ENCODE measurements around the gene CACNA2D3.
"Not testable (repeated sequence)": the region's sequence is repeated elsewhere in the genome, so short reads cannot be mapped to it uniquely, and the experiment has no call there.

Gene CACNA2D3

DNA sequence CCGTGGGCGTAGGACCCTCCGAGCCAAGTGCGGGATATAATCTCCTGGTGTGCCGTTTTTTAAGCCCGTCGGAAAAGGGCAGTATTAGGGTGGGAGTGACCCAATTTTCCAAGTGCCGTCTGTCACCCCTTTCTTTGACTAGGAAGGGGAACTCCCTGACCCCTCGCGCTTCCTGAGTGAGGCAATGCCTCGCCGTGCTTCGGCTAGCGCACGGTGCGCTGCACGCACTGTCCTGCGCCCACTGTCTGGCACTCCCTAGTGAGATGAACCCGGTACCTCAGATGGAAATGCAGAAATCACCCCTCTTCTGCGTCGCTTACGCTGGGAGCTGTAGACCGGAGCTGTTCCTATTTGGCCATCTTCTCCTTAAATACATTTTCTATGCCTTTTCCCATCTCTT is 342.2 kb downstream of the CACNA2D3 start:
- DNase-seq (ENCODE audit: low read depth in 2 of 2) = not testable (repeated sequence)

GRCh38 chr3:54476891-54477290 is 354.5 kb downstream of the CACNA2D3 start:
- DNase-seq (ENCODE audit: low read depth in 2 of 2) = no peak

DNA sequence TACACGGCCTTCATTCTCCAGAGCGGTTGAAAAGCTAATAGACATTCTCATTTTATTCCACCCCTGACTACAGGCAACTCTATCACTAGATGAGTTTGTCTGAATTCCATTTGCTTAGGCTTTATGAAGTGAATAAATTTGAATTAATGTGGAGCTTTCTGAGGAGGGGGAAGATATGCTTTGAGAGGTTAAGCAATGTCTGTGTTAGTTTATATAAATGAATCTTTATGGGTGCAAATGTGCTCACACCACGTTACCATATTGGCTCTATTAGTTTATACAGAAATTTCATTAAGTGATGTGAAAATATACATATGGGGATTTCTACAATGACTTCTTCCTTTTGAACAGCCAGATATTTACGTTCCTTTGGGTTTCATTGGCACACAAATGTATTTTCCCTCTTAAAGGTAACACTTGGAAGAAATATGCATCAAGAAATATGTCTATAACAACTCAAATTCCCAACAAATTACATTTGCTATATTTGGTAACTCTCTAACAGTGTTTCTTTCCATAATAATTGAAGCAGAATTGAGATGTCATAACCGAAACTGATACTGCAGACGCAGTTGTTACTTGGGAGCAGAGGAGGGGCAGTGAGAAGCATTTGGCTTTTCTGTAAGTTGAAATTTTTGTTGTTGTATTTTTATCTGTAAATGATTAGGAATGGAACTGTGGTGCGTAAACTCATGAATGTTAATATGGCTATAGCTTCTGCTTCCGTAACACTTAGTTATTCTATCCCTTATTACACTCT is 359.4 kb downstream of the CACNA2D3 start:
- DNase-seq (ENCODE audit: low read depth in 2 of 2) = no peak

- DNase-seq (ENCODE audit: low read depth in 2 of 2) = no peak
Observed at GRCh38 chr3:54484334-54484733, 362.0 kb downstream of the CACNA2D3 start.

DNA sequence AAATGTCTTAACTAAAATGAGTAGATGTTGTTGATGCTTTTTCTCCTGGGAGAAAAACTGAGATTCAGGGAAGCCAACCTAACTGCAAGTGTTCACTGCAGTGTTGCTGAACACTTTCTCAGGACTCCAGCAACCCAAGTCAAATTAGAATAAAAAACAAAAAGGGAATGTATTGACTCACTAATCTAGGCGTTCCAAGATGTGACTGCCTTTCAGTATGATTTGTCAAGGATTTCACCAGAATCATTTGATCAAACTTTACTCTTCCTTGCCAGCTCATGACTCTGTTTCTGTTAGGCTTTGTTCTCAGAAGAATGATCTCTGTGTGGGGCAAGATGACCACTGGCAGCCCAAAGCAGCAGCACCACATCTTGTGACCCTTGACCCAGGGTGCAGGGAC is 364.0 kb downstream of the CACNA2D3 start:
- no peak for DNase-seq (ENCODE audit: low read depth in 2 of 2)

GRCh38 chr3:54488297-54488696 is 365.9 kb downstream of the CACNA2D3 start:
- DNase-seq (ENCODE audit: low read depth in 2 of 2) = no peak

DNA sequence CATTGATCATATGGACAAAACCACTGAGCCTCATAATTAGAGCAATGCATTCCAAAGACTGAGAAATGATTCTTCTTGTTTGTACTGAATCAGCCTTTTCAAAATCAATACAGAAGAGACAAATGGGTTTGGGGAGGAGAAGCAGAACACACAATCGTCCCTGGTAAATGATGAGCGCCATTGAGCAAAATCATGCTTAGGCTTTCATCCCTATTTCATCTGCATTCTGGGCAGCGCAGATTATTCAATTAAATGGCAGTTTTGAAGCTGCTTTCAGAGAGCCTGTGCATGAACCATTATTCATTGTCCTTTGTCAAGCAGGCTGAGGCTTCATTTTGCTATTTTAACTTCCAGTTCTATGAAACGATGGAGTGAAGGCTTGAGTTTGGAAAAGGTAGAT is 371.9 kb downstream of the CACNA2D3 start:
- no peak for DNase-seq (ENCODE audit: low read depth in 2 of 2)

- no peak for DNase-seq (ENCODE audit: low read depth in 2 of 2)
Observed at GRCh38 chr3:54506603-54507002, 384.3 kb downstream of the CACNA2D3 start.

GRCh38 chr3:54507876-54508460 is 385.6 kb downstream of the CACNA2D3 start:
- no peak for DNase-seq (ENCODE audit: low read depth in 2 of 2)

- no peak for DNase-seq (ENCODE audit: low read depth in 2 of 2)
Observed at GRCh38 chr3:54510506-54510905, 388.2 kb downstream of the CACNA2D3 start.

GRCh38 chr3:54511766-54512365 is 389.5 kb downstream of the CACNA2D3 start:
- no peak for DNase-seq (ENCODE audit: low read depth in 2 of 2)

- no peak for DNase-seq (ENCODE audit: low read depth in 2 of 2)
Observed at GRCh38 chr3:54514006-54514405, 391.7 kb downstream of the CACNA2D3 start.

DNA sequence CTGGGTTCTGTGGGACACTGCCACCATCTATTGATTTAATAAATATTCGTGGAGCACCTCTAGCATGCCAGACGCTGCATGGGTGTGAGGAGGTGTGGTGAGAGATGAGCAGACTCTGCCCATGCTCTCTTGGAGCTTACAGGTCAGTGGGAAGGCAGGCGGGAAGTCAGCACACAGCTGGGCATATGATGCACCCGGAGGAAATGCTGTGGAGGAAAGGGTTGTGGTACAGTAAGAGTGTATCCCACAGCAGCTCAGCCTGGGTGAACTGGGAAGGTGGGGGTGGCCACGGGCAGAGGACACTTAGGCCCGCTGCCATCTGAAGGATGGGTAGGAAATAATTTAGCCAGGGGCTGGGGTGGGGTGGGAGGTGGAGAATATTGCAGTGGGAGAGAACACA is 392.1 kb downstream of the CACNA2D3 start:
- no peak for DNase-seq (ENCODE audit: low read depth in 2 of 2)

- DNase-seq (ENCODE audit: low read depth in 2 of 2) = no peak
Observed at GRCh38 chr3:54515441-54516213, 393.3 kb downstream of the CACNA2D3 start.

DNA sequence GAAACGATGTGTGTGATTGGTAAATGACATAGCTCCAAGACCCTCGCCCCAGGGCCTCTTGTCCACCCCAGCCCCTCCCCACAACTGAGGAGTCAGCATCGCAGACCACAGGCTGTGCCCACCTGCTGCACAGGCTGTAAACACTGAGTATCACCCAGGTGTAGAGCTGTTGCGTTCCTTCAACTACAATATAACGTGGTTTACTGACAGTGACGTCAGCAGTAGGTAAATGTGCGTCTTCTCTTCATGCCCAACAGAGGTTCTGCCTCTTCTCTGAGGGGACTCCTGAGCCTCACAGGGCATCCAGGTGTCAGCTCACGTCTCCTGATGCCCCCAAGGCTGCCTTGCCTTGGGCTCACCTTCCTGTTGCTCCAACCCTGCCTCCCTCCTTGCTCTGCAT is 395.1 kb downstream of the CACNA2D3 start:
- DNase-seq (ENCODE audit: low read depth in 2 of 2) = no peak

DNA sequence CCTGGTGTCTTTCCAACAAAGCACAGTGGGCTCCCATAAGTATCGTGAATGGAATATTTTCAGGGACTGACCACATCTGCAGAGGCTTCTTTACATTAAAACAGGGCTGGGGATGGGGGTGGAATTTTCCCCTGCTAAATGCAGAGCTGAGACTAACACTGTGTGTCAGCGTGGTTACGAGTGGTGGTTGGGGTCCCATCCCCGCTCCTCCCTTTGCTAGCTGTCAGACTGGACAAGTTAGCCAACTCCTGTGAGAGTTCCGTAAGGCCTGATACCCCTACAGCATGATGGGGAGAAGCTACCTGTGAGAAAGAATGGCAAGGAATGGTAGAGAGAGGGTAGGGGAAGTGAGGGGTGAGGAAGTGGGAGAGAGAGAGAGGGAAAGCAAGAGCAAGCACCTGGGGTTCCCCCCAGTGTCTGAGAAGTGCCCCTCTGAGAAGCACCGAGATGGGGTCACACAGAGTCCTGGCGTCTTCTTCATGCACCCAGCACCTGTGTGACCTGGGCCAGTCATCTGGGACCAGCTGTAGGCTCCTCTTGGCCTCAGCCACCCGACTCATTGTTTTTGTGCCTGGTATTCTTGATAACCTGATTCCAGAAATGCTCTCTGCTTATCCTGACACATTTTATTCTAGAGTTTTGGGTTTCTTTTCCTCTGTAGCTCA is 395.8 kb downstream of the CACNA2D3 start:
- DNase-seq (ENCODE audit: low read depth in 2 of 2) = no peak

DNA sequence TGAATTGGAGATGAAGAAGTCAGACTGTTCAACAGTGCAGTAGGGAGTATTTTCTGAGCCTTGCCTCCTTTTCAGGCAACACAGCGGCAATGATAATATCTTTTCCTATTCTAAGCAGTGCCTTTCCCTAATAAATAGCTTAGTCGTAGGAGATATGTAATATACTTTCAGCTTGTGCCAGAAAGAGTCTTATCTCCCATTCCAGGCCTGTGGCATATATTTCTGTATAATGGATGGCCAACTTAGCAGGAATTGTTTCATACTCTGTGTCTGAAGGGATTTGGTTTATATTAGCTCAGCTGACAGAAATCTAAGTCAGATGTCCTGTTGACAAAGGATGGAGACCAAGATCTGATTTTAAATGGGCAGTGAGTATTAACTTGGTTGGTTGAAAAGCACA is 397.1 kb downstream of the CACNA2D3 start:
- DNase-seq (ENCODE audit: low read depth in 2 of 2) = no peak

- no peak for DNase-seq (ENCODE audit: low read depth in 2 of 2)
Observed at GRCh38 chr3:54520060-54520459, 397.7 kb downstream of the CACNA2D3 start.

DNA sequence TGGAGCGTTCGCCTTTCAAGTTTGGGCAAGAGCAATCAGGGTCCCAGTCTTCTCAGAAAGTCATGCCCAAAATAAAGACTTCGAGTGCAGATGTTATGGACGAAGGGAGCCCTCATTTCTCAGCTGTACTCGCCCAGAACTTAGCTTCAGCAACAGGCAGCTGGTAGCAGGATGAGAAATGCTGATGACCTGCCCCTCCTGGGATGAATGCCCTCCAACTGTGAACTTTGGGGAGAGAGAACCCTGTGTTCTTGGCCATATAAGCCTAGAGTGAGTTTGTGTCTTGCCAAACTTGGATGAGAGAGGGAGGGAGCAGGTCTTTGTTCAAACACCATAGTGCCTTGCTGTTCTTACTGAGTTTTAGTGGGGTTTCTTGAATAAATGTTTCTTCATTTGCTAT is 405.2 kb downstream of the CACNA2D3 start:
- no peak for DNase-seq (ENCODE audit: low read depth in 2 of 2)

DNA sequence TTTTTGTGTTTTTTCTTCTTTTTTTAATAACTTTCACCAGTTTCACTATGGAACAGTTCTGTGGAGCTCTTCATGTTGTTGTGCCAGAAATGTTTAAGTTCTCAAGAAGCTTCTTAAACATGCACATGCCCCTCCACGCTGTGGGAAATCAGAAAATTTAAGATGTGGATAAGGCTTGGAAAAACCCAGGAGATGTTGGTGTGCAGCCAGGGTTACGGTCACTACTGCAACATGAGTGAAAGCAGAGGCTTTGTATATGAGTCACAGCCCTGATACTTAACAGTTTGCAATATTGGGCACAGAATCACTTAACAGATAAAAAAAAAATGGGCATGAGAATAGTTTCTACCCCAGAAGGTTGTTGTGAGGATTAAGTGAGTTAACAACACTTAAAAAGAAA is 405.6 kb downstream of the CACNA2D3 start:
- DNase-seq (ENCODE audit: low read depth in 2 of 2) = no peak

DNA sequence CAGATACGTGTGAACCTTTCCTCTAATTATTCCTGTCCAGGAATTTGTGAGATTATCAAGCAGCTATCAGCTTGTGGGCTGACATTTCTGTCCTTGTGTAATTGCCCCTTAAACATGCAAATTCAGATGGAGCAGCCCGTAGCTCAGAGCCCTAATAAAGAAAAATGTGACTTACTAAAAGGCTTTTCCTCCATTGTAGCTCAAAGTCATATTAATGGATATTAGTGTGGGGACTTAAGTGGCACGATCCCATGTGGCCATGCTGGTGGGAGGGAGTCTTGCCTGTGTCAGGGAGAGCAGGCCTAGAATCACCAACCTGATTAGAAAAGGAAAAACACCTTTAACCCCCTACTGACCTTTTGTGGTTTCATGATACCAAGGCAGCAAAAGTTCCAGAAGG is 406.3 kb downstream of the CACNA2D3 start:
- no peak for DNase-seq (ENCODE audit: low read depth in 2 of 2)

DNA sequence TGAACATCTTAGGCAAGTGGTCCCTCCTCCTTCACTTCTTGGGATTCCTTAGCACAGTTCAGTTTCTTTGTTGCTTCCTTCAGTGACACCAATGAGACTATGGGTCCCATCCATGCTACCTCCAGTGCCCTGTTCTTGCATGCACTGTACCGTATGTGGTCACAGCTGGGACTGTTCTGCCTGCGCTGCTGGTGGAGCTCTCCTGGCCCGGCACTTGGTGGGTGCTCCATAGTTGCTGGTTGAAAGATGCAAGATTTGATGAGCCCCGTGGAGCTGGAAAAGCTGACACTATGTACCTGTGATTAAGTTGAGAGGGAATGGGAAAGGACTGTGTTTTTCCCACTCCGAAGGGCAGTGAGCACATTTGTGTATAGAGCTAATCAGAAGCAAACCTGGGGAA is 407.7 kb downstream of the CACNA2D3 start:
- DNase-seq (ENCODE audit: low read depth in 2 of 2) = no peak

Data from stimulated activated CD8-positive, alpha-beta memory T cell treated with anti-CD3 and anti-CD28 coated beads, Interleukin-7, amount 100 ng/mL, for 4 hours (primary cell).